HG03060 (cell line): ENCODE results near the gene AKAP13.

Source experiments
- ATAC-seq: cut with Tn5 transposase; IDR thresholded peaks from one replicate; pipeline ENCODE4 v1.9.1; 2021; ENCODE audit warnings: low read depth, moderate number of reproducible peaks; ENCODE audit not compliant: unreplicated experiment

AKAP13 gene

GRCh38 chr15:85383470-85384148 is 3.2 kb downstream of the AKAP13 start:
- ATAC-seq, result no peak

DNA sequence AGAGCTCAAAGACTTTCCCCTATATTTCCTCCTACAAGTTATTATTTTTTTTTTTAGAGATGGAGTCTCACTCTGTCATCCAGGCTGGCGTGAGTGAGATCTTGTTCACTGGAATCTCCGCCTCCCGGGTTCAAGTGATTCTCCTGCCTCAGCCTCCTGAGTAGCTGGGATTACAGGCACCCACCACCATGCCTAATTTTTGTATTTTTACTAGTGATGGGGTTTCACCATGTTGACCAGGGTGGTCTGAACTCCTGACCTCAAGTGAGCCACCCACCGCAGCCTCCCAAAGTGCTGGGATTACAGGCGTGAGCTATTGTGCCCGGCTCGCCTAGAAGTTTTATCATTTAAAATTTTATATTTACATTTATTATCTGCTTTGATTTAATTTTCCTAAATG is 5.9 kb downstream of the AKAP13 start:
- ATAC-seq, result no peak

DNA sequence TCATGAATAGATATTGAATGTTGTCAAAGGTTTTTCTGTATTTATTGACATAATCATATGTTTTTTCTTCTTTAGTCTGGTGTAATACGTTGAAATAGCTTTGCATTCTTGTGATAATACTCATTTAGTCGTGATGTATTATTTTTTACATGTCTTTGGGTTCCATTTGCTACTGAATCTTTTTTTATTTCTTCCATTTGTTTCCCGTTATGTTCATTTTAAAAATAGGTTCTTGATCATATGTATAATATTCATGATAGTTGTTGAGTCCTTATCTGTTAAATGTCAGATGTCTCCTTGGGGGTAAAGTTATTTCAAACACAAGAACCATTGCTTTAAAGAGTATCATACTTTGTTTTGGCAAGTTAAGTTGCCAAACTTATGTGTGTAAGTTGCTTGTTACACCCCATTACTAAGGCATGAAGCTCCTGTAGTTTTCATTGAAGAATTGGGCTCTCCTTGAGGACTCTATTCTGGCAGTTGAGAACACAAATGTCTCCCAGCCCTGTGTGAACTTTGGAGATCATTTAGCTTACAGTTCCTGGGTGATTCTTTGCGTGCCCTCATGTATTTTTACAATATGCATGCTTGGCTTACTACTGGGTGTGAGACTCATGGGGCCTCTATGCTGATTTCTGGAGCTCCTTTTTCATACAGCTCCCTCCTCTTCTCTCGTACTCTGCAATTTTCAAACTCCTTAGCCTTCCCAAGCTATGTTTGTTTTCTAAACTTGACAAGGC is 8.3 kb downstream of the AKAP13 start:
- no peak for ATAC-seq

GRCh38 chr15:85389306-85389650 is 8.9 kb downstream of the AKAP13 start:
- ATAC-seq, result no peak

DNA sequence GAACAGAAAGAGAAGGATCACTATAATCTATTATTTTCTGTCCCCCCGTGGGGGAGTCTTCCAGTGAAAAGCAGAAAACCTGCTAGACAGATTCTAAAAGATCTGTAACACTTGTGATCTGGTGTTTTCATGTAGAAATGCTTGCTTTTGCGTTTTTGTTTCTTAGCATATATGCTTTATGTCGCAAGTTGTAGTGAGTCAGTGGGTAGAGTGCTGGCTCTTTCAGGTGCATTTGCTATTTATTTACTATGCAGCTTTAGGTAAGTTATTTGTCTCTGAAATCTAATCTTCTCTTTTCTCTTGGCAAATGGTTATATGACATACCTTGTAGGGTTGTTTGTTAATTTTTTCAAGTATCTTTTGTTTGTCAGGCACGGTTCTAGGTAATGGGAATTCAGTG is 9.4 kb downstream of the AKAP13 start:
- no peak for ATAC-seq

- ATAC-seq, result no peak
Observed at GRCh38 chr15:85393210-85393609, 12.8 kb downstream of the AKAP13 start.

DNA sequence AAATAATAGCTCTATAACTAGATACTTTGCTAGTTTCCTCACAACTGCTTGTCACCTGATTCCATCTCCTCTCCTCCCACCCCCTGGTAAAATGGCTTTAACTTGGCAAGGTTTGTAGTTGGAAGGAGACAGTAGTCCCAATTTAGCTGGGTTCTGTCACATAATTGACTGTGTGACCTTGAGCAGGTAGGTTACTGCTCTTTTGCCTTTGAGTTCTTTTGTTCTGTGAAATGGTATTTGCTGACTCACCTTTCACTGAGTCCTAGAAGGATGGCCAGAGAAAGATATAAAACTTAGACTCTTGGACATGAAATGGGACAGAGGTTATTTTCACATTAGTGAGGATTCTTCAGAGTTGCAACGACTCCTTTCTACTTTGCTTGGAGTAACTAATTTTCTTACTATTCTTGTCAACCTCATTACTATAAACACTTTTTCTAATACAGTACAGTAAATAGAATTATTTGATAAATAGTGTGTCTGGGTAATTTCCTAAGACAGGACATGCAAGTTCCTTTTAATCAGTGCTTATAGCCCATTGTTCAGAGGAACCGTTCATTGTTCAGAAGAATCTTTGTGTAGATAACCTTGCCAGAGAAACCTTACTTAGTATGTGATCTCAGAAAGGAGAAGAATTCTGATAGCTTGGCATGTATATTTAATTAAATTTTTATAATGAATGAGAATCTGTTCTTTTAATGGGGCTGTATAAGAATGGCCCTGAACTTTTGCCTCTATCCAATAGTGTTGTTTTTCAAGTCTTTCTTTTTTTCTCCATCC is 14.3 kb downstream of the AKAP13 start:
- no peak for ATAC-seq

GRCh38 chr15:85396554-85396953 is 16.2 kb downstream of the AKAP13 start:
- no peak for ATAC-seq

- ATAC-seq, result no peak
Observed at GRCh38 chr15:85397151-85397550, 16.7 kb downstream of the AKAP13 start.

GRCh38 chr15:85397926-85398325 is 17.5 kb downstream of the AKAP13 start:
- ATAC-seq, result no peak

- no peak for ATAC-seq
Observed at GRCh38 chr15:85398822-85399221, 18.4 kb downstream of the AKAP13 start.

DNA sequence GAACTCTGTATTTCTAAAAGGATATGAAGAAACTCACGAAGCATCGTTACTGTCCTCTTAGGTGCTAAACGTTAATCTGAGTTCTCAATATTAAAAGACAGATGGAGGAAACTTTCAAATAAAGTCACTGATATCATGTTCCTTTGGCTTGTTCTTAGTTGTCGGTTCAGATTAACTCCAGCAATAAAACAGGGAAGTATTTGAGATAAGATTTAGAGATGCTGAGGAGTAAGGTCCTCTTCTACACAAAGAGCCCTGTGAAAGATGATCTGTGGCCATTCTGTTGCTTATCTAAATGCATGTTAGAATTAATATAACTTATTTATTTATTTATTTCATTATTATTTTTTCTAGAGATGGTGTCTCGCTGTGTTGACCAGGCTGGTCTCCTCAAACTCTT is 19.2 kb downstream of the AKAP13 start:
- no peak for ATAC-seq

DNA sequence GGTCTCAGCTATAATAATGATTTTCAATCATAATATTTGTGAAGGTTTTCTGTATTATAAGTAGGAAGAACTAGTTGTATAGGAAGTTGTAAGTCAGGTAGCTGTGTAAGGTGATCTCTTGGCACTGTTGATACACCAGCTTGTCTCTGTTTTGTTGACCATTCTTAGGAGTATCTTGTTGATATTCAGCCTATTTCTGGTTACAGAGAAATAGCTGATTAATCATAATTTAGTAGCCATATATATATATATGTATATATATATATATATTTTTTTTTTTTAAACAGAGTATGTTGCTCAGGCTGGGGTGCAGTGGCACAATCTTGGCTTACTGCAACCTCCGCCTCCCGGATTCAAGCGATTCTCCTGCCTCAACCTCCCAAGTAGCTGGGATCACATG is 20.2 kb downstream of the AKAP13 start:
- no peak for ATAC-seq

DNA sequence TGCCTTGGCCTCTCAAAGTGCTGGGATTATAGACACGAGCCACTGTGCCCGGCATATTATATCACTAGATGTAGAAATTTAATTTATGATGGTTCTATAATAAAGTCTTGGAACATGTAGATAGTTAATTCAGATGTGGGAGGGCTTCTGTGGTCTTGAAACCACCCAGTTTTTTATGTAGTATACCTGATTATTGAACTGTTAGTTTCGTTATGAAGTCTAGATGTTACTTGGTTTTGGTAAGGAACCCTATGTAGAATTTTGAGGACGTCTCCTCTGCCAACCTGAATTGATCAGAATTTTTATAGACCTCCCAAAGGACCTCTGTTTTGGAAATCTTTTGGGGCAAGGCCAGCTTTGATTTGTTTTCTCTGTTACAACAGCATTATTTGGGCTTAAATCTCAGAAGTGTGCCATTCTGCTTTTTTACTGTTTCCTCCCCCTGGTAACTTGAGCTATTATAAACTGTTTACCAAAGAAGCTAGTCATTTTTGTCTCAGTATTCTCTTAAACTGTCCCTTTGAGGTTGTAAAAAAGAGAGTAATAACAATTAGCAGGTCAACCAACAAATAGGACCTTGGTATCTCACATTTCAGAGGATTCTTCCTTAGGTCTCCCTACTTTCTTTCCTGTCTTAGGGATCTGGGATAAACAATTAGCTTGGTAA is 20.8 kb downstream of the AKAP13 start:
- ATAC-seq, result no peak

- no peak for ATAC-seq
Observed at GRCh38 chr15:85402195-85402881, 21.9 kb downstream of the AKAP13 start.

GRCh38 chr15:85403745-85404144 is 23.3 kb downstream of the AKAP13 start:
- ATAC-seq, result no peak

GRCh38 chr15:85404176-85404917 is 23.9 kb downstream of the AKAP13 start:
- no peak for ATAC-seq

DNA sequence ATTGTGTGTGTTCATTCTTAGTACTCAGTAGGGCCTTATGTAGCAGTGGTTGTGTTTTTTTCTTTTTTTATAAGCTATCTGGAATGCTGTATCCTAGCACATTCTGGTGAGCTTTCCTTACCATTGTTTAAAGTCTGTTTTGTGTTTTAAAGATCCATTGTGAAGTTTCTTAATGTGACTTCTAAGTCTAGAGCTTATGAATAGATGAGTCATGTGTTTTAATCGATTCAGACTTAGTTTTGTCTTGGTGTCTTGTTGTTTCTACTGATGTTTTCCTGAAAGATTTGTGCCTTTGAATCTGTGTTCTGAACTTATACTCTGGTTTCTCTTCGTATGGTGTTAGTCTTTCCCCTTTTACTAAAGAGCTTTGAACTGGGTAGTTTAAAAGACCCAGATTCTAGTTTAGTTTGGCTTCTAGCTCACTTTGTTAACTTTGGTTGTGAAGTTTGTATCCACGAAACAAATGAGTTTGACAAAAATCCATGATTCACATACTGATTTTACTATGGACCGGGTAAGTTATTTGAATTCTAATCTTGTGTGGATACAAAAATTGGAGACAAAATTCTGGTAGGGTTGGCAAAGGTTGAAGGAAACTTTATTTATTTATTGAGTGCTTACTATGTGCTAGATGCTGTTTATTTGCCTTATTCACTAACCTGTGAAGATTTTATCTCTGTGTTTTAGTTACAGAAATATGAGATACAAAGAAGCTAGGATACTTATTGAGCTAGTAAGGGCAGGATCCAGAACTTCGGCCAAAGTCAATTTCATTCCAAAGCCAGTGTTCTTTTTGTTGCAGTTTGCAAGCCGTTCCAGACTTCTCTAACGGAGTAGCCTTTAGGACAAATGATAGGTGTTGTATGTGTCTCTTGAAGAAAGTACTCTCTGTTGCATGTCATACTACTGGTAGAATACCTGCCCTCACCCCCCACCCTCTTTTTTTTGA is 24.8 kb downstream of the AKAP13 start:
- no peak for ATAC-seq

DNA sequence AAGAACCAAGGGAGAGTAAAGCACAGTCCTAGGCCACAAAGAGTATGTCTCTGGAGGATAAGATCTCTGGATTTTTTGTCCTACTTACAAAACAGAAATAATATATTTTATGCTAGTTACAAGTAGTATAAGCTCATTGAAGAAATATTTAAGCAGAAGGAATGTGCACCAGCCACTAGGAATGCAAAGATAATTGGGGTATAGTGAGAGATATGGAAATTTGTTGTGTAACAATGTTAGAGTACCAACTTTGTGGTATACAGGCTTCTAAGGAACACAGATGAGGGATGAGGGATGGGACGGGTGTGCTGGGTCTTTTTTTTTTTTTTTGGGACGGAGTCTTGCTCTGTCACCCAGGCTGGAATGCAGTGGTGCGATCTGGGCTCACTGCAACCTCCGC is 26.5 kb downstream of the AKAP13 start:
- ATAC-seq, result no peak
